Epithelial cell of esophagus (primary cell): Measurements from ENCODE around the gene UNKL.
A peak's percentile ranks its signal among the peaks of the same experiment; 100 is the strongest.

Source experiments
- DNase-seq: peaks from one replicate; pipeline ENCODE4 v3.0.0; 2010; ENCODE audit warnings: low read depth
- H3K4me3 ChIP-seq: 2 replicates; pipeline ENCODE4 v1.5.1; 2011; ENCODE audit warnings: mild to moderate bottlenecking, low read length, control low read depth
- CTCF ChIP-seq: IDR thresholded peaks from 2 replicates; pipeline ENCODE4 v1.5.1; 2011; ENCODE audit warnings: low read depth, mild to moderate bottlenecking, low read length, control low read depth, inconsistent platforms; ENCODE audit not compliant: insufficient read depth; ENCODE audit errors: missing control alignments

The UNKL gene

GRCh38 chr16:1335996-1336395 lies 78.5 kb downstream of the UNKL start:
- H3K4me3 ChIP-seq: no peak overlapping the region
- DNase-seq: no peak
- TF ChIP-seq CTCF: no peak

- H3K4me3 ChIP-seq: no peak overlapping the region
- no peak for DNase-seq
- TF ChIP-seq CTCF: no peak
Observed at GRCh38 chr16:1335211-1335971, 79.1 kb downstream of the UNKL start.

- H3K4me3 ChIP-seq: no peak overlapping the region
- no peak for DNase-seq
- no peak for TF ChIP-seq CTCF
Observed at GRCh38 chr16:1334739-1335138, 79.8 kb downstream of the UNKL start.

- TF ChIP-seq CTCF: no peak
- no peak overlapping the region for H3K4me3 ChIP-seq
- DNase-seq: no peak
Observed at GRCh38 chr16:1333854-1334700, 80.4 kb downstream of the UNKL start.

GRCh38 chr16:1333149-1333812 lies 81.2 kb downstream of the UNKL start, which contains the start of gene BAIAP3:
Gene BAIAP3 (plus strand): TSS chr16:1333645. CDS start chr16:1338550, 4,905 bp downstream.
- no peak for TF ChIP-seq CTCF
- DNase-seq: peak; percentile 56
- H3K4me3 ChIP-seq: no peak within 1 kb of the TSS

- H3K4me3 ChIP-seq: no peak overlapping the region
- no peak for DNase-seq
- TF ChIP-seq CTCF: no peak
Observed at GRCh38 chr16:1332618-1333148, 81.8 kb downstream of the UNKL start.
